ENCODE results near the gene SLC35D3.

The SLC35D3 gene

DNA sequence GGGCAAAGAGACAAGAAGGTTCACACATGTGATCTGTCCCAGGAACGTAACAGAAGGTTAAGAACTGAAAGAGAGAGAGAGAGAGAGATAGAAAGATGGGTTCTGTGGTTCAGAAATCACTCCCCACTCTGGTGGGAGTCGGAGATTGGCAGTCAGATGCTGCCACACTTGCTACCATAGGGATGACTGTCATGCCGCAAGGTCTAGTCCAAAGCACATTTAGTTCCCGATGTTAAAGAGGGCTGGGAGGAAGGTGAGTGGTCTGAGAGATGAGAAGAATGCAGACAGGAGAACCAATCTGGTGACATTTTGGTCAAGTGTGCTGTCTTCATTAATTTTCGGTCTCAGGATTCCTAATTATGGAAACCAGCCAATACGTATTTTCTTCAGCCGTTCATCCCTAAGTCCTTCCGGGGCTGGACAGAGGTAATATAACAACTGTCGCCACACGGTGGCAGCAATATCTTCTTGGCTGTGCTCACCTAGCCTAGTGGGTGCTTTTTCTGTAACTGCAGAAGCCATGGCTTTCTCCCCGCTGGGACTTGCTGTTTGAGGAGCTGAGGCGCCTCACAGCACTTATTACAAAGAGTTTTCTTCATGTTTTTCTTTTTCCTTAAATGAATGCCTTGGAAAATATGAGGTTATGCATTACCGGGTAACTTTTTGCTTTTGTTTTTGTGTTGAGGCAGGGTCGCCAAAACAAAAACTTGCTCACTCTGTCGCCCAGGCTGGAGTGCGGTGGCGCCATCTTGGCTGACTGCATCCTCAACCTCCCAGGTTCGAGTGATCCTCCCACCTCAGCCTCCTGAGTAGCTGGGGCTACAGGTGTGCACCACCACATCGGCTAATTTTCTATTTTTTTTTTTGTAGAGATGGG lies 46.0 kb downstream of the SLC35D3 start:
- Histone ChIP-seq H3F3A (ENCODE audit: insufficient read depth) (no peaks in the 10 kb centered on the region), H3K4me2 (ENCODE audit: low read depth, low read length, poor library complexity, severe bottlenecking) (no peak overlapping the region), H3K27ac (ENCODE audit: low read depth, low read length) (no peak overlapping the region), H3K79me2 (ENCODE audit: insufficient read depth, low read length) (no peaks in the 10 kb centered on the region), H3K27me3 (ENCODE audit: low read length) (no peaks in the 10 kb centered on the region), H3K36me3 (ENCODE audit: low read length) (no peaks in the 10 kb centered on the region), H3K9ac (ENCODE audit: low read length) (no peak overlapping the region), H4K20me1 (ENCODE audit: low read depth, low read length) (no peaks in the 10 kb centered on the region), H3K9me2 (replicated peaks; ENCODE audit: insufficient read depth, low read length) (no peaks in the 10 kb centered on the region), H3K9me3 (ENCODE audit: insufficient read depth, low read length) (no peaks in the 10 kb centered on the region), H2AFZ (ENCODE audit: low read depth, low read length, severe bottlenecking) (peak overlapping the region; percentile 48), H3K4me3 (ENCODE audit: insufficient read depth, low read length, poor library complexity, severe bottlenecking) (no peak overlapping the region)
- peak; percentile 67 for TF ChIP-seq CTCF (IDR thresholded peaks at IDR 0.05; ENCODE audit: insufficient read depth, low read length, poor library complexity, severe bottlenecking)
- no peak for TF ChIP-seq EZH2phosphoT487 (conservative IDR thresholded peaks at IDR 0.05; ENCODE audit: low read length)

- no peak overlapping the region for H2AFZ ChIP-seq (ENCODE audit: low read depth, low read length, severe bottlenecking)
- H3K79me2 ChIP-seq (ENCODE audit: insufficient read depth, low read length), result no peaks in the 10 kb centered on the region
- H3K4me3 ChIP-seq (ENCODE audit: insufficient read depth, low read length, poor library complexity, severe bottlenecking), result no peak overlapping the region
- H3K9me2 ChIP-seq (replicated peaks; ENCODE audit: insufficient read depth, low read length), result no peaks in the 10 kb centered on the region
- no peak overlapping the region for H3K4me2 ChIP-seq (ENCODE audit: low read depth, low read length, poor library complexity, severe bottlenecking)
- TF ChIP-seq CTCF (IDR thresholded peaks at IDR 0.05; ENCODE audit: insufficient read depth, low read length, poor library complexity, severe bottlenecking) (no peak), EZH2phosphoT487 (conservative IDR thresholded peaks at IDR 0.05; ENCODE audit: low read length) (no peak)
- H3K9ac ChIP-seq (ENCODE audit: low read length), result no peak overlapping the region
- H3K27me3 ChIP-seq (ENCODE audit: low read length), result no peaks in the 10 kb centered on the region
- H3F3A ChIP-seq (ENCODE audit: insufficient read depth), result no peaks in the 10 kb centered on the region
- H3K9me3 ChIP-seq (ENCODE audit: insufficient read depth, low read length), result no peaks in the 10 kb centered on the region
- H3K27ac ChIP-seq (ENCODE audit: low read depth, low read length), result no peak overlapping the region
- no peaks in the 10 kb centered on the region for H4K20me1 ChIP-seq (ENCODE audit: low read depth, low read length)
- H3K36me3 ChIP-seq (ENCODE audit: low read length), result no peaks in the 10 kb centered on the region
Observed at GRCh38 chr6:136968837-136969236, 46.7 kb downstream of the SLC35D3 start.

GRCh38 chr6:136969433-136969832 lies 47.3 kb downstream of the SLC35D3 start:
- H3K79me2 ChIP-seq (ENCODE audit: insufficient read depth, low read length), result no peaks in the 10 kb centered on the region
- H3K27ac ChIP-seq (ENCODE audit: low read depth, low read length), result no peak overlapping the region
- H3K9me2 ChIP-seq (replicated peaks; ENCODE audit: insufficient read depth, low read length), result no peaks in the 10 kb centered on the region
- no peak overlapping the region for H3K4me2 ChIP-seq (ENCODE audit: low read depth, low read length, poor library complexity, severe bottlenecking)
- no peaks in the 10 kb centered on the region for H4K20me1 ChIP-seq (ENCODE audit: low read depth, low read length)
- H3K36me3 ChIP-seq (ENCODE audit: low read length), result no peaks in the 10 kb centered on the region
- H3K9me3 ChIP-seq (ENCODE audit: insufficient read depth, low read length), result no peaks in the 10 kb centered on the region
- TF ChIP-seq EZH2phosphoT487 (conservative IDR thresholded peaks at IDR 0.05; ENCODE audit: low read length) (no peak), CTCF (IDR thresholded peaks at IDR 0.05; ENCODE audit: insufficient read depth, low read length, poor library complexity, severe bottlenecking) (no peak)
- no peak overlapping the region for H3K9ac ChIP-seq (ENCODE audit: low read length)
- H2AFZ ChIP-seq (ENCODE audit: low read depth, low read length, severe bottlenecking), result no peak overlapping the region
- H3K4me3 ChIP-seq (ENCODE audit: insufficient read depth, low read length, poor library complexity, severe bottlenecking), result no peak overlapping the region
- no peaks in the 10 kb centered on the region for H3K27me3 ChIP-seq (ENCODE audit: low read length)
- H3F3A ChIP-seq (ENCODE audit: insufficient read depth), result no peaks in the 10 kb centered on the region

Data from SU-DHL-6 (cell line).